Hematopoietic multipotent progenitor cell treated with erythropoietin and hydrocortisone succinate and interleukin-3 and kit ligand, for 17 days (in vitro differentiated cells): ENCODE measurements around the gene SLC9A3.

Source experiments
- DNase-seq: peaks from one replicate; pipeline ENCODE4 v3.0.0-alpha.2; 2015; ENCODE audit warnings: low spot score

SLC9A3 gene

DNA sequence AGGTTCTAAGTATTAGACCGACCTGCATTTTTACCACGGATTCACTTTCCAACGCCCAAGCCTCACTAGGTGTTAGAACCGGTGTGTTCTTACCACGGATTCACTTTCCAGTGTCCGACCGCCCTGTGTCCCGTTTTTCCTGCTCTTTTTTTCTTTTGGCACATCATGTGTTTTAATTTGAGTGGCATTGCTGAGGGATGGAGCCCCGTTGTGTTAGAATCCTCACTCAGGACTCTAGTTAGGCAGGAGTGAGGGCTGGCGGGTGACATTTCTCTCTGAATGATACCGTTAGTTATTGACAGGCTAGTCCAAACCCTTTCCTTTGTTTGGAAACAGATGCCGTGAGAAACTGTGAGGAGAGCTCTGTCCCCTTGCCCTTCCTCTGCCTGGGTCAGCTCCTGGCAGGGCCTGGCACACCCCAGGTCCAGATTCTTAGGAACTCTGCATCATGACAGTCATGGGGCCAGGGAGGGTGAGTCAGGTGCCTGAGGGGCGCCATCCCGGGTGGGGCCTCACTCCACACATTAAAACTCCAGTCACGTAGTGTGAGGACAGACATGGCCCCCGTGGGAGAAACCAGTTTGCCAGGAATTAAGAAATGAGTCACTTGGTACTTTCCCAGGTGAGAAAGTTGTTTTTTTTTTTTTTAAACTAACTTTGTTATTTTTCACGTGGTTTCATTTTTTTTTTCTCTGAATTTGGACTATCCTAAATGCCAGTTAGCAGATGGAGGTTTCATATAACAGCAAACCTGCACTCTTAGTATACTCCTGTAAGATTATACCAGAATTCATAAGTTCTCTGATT is 65.5 kb downstream of the SLC9A3 start:
- DNase-seq = no peak

DNA sequence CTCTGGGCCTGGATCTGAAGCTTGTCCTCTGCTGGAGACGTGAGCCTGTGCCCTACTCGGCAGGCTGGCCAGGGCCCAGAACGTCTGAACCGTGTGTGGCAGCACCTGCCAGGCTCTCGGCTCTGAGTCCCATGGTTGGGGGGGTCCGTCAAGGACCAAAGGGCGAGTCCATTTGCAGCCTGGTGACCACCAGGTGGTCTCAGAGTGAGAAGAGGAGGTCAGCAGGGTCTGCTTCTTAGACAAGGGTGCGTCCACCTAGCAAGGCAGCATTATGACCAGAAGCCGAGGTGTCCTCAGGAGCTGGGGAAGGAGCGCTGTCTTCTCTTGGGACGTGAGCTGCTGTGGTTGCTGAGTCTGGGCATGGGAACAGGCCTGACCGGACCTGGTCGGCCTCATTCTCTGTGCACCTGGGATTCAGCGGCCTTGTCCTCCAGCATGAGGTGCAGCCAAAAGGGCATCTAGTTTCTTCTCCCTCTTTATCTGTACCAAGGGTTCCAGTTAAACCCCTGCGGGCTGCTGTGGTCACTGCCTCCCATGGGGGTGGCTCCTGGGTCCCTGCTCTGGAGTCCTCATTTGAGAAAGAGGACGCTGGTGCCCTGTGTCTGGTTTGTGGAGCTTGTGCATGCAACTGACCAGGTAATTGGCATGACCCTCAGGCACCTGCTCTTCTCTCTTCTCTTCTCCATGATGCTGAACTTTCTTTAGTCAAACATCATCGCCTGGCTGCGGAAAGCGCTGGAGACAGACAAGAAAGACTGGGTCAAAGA is 66.9 kb downstream of the SLC9A3 start:
- no peak for DNase-seq

DNA sequence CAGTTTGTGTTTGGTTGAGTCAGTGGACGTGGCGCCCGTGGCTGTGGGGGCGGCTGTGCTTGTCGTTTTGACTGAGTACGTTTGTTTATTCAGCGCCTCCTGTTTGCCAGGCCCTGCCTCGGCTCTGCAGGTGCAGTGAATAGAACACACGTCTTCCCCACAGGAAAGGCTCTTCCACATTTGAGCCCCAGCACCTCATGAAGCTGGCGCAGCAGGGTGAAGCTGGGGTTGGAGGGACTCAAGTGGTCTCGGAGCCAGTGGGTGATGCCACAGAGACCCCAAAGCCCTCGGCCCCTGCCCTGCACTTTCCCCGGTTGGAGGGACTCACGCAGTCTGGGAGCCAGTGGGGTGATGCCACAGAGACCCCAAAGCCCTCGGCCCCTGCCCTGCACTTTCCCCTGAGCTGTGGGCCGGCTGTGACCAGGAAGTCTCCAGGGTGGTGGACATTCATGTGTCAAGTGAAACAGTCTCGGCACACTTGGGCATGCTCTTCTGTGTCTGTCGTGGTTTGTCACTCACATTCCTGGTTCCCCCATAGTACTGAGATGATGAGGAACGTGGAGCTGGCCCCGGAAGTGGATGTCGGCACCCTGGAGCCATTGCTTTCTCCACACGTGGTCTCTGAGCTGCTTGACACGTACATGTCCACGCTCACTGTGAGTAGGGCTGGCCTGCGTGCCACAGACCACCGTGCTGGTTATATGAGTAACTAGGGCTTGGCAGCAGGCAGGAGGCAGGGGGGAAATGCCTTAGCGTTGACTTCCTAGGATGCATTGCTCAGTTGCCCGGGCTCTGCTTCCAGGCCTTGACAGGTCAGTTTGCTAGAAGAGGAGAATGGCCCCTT is 67.7 kb downstream of the SLC9A3 start:
- no peak for DNase-seq

DNA sequence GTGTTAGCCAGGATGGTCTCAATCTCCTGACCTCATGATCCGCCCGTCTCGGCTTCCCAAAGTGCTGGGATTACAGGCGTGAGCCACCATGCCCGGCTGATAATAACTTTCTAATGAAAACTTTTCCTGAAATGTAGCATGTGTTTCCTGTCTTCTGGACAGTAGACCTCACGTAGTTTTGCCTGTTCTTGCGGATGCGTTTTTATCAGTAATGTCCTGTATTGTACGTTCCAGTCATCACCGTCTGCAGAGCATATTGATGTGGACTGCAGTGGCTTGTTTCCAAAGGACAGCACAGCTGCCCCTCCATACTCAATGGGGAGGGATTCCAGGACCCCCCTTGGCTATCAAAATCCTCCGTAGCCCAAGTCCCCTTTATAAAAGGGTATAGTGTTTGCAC is 68.4 kb downstream of the SLC9A3 start:
- DNase-seq = no peak

DNA sequence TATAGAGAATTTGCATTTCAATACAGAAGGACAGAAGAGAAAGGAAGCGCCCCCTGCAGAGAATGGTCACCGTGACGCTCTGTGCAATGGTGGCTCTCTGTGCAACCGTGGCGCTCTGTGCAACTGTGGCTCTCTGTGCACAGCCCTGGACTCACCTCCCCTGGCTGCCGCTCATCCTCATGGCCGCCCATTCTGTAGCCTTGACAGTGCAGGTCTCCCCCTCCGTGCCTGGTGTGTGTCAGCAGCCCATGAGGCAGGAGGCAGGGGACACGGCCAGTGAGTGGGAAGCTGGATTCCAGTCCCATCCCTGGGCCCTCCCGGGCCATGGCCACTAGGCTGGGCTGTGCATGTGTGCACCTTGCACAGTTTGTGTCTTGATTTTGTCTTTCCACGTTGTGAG is 69.3 kb downstream of the SLC9A3 start:
- no peak for DNase-seq

- DNase-seq = no peak
Observed at GRCh38 chr5:453725-454481, 70.3 kb downstream of the SLC9A3 start.

DNA sequence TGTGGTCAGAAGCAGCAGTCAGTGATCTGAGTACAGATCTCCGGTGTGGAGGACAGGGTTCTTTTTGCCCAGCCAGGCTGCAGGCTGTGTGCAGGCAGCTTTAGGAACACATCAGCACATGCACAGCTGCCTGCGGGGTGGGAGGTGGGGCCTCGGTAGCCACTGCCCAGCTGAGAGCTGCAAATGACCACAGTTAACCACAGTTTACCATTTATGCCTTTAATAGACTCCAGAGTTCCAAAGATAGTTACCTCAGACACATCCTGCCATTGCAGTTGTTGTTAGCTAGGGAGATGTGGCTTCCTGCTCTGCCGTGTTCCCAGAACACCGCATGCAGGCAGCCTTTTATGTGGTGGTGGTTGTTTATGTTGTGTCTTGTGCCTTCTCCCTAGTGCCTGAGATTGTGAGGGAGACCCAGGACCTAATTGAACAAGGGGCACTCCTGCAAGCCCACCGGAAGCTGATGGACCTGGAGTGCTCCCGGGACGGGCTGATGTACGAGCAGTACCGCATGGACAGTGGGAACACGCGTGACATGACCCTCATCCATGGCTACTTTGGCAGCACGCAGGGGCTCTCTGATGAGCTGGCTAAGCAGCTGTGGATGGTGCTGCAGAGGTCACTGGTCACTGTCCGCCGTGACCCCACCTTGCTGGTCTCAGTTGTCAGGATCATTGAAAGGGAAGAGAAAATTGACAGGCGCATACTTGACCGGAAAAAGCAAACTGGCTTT is 71.1 kb downstream of the SLC9A3 start:
- no peak for DNase-seq

- DNase-seq = no peak
Observed at GRCh38 chr5:451587-452458, 72.4 kb downstream of the SLC9A3 start.

DNA sequence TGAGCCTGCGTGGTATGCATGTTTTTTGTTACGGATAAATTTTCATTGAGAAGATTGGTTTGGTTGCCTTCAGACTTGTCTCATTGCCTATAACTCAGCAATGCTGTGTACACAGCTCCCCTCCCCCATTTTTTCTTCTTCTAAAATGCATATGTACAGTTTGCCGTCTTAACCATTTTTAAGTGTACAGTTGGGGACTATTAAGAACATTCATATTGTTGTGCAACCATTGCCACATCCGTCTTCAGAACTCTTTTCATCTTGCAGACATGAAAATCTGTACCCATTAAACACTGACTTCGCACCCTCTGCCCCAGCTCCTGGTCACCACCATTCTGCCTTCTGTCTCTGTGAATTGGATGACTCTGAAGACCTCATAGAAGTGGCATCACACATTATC is 75.1 kb downstream of the SLC9A3 start:
- no peak for DNase-seq

DNA sequence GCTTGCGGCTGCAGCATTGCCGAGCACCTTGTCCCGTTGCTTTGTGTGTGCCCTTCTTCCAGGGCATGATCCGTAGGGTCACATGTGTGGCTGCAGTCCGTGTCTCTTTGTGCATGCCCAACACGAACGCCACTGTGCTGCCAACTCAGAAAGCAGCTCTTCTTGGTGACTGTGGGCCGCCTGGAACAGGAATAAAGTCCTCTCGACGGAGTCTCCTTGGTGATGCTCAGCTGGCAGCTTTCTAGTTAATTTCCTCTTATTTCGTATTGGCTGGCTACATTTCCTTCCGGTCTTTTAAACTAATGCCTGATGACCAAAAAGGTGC is 75.5 kb downstream of the SLC9A3 start:
- DNase-seq = no peak

DNA sequence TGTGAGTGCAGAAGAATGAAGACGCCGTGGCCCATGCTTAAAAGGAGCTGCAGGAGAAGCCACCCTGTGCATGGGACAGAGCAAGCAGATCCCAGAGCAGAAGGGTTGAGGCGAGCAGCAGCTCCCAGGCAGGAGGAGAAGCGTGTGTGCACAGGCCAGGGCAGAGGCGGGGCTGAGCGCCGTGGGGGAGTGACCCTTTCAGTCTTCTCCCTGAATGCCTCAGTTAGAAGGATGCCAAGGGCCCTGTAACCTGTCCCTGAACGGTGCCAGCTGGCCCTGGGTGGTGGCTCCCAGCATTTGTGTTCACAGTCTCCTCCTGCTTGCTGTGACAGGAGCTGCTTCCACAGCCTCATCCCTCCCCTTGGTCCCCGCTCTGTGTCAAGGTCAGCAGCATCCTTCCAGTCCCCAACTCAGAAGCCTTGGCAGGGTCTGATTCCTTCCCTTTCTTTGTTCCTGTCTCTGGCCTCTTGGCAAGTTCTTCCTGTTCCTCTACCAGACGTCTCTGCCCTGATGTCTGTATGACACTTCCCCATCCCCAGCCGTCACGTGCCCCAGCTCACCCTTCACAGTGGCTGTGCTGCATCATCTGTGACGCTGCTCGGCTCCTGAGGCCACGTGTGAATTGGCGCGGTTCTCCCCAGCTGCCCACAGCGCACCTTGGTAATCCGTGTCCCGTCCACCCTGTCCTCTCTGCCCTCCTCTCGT is 76.0 kb downstream of the SLC9A3 start:
- no peak for DNase-seq

GRCh38 chr5:447501-447900 is 76.7 kb downstream of the SLC9A3 start:
- no peak for DNase-seq

- peak; percentile 26 for DNase-seq
Observed at GRCh38 chr5:446883-447263, 77.4 kb downstream of the SLC9A3 start.

GRCh38 chr5:446066-446882 is 78.0 kb downstream of the SLC9A3 start:
- no peak for DNase-seq

DNA sequence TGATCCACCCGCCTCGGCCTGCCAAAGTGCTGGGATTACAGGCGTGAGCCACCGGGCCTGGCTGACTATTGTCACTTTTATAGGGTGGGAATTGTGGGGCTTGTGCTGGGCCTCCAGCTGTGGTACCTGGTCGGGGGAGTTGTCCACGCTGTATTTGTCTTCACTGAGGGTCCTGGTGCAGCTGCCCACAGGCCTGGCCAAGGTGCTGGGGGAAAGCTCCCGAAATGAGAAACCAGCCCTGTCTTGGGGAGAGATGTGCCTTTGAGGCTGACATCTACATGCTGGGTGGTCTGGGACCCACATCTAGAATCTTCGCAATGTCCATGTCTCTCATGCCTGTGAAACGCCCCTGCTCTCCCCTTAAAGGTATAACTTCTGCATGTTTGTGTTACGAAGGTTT is 78.7 kb downstream of the SLC9A3 start:
- no peak for DNase-seq

DNA sequence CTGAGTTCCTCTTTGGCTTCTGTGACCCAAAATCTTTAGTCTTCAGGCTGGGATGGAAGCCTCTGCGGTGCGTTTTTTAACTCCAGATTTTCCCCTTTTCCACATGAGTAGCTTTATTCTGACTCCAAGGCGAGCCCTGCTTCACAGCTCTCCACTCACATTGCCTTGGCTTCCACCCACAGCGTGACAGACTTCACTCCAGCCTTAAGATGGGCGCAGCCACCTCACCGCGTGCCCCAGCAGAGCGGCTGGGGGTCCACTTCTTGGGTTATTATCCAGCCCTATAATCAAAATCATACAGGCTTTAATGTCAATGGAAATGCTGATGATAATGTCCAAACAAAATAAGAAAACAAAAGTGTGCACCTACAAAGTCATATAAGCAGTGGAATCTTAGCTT is 80.0 kb downstream of the SLC9A3 start:
- DNase-seq = no peak

DNA sequence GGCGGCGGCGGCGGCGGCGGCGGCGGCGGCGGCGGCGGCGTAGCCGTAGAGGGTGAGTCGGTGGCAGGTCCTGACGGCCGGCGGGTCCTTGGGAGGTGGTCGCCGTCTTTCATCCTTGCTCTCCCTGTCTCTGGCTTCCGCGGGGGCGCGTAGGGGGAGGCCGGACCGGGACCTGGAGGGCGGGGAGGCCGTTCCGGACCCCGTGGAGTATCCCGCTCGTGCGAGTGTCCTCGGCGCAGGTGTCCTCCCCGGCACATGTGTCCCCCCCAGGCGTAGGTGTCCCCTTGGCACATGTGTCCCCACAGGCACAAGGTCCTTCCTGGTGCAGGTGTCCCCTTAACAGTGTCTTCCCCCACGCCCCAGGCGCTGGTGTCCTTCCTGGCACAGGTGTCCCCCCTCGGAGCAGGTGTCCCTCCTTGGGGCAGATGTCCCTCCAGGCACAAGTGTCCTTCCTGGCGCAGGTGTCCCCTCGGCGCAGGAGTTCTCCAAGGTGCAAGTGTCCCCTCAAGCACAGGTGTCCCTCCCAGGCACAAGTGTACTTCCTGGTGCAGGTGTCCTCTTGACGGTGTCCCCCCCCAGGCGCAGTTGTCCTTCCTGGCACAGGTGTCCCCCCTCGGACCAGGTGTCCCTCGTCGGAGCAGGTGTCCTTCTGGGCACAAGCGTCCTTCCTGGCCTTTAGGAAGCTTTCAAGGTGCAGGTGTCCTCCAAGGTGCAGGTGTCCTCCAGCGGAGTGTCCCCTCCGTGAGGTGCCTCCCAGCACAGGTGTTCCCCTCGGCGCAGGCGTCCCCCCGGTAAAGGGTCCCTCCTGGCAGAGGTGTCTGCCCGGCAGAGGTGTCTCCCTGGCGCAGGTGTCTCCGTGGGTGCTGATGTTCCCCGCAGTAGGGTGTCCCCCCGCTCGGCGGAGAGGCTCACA is 80.8 kb downstream of the SLC9A3 start:
- DNase-seq = peak; percentile 20
